ENCODE measurements around the gene TLCD2.

GRCh38 chr17:1752425-1753262 is 42.5 kb upstream of the TLCD2 start:
- no peak for TF ChIP-seq POLR2AphosphoS5 (IDR thresholded peaks at IDR 0.05; ENCODE audit: low read depth, low read length)
- no peak for TF ChIP-seq TAF1 (IDR thresholded peaks at IDR 0.05; ENCODE audit: borderline replicate concordance, low read depth, low read length)

All from GM12892 (cell line).